Upper lobe of left lung (tissue), 6 donors: ENCODE measurements around the gene XRN2. TPM values are rescaled to one million over a fixed set of nuclear protein-coding genes. Genes with fewer than 3 reads are reported as not detected.

Experiments used
- ATAC-seq, 2 donors: fragments of 200-7000 bp; cut with Tn5 transposase; one replicate each; pipeline ENCODE4 v1.9.1; 2022; ENCODE audit warnings: mild to moderate bottlenecking in 2 of 2, moderate library complexity in 2 of 2; ENCODE audit not compliant: low FRiP score in 2 of 2
- DNase-seq, 2 donors: peaks; one replicate each; pipeline ENCODE4 v3.0.0-alpha.2; 2019 to 2020
- H3K27ac ChIP-seq, 4 donors: fragments of 200-600 bp; sonication (generic); one replicate each; pipeline ENCODE4 v1.5.1; 2016 to 2019
- H3K27me3 ChIP-seq, 4 donors: fragments of 200-600 bp; sonication (generic); one replicate each; pipeline ENCODE4 v1.5.1; 2017 to 2019
- H3K36me3 ChIP-seq, 4 donors: fragments of 200-600 bp; sonication (generic); one replicate each; pipeline ENCODE4 v1.5.1; 2016 to 2019
- H3K4me1 ChIP-seq, 4 donors: fragments of 200-600 bp; sonication (generic); one replicate each; pipeline ENCODE4 v1.5.1; 2018 to 2019
- H3K4me3 ChIP-seq, 4 donors: fragments of 200-600 bp; sonication (generic); one replicate each; pipeline ENCODE4 v1.5.1; 2017 to 2019; ENCODE audit warnings: mild to moderate bottlenecking in 2 of 4, moderate library complexity in 1 of 4
- H3K9me3 ChIP-seq, 4 donors: fragments of 200-600 bp; sonication (generic); one replicate each; pipeline ENCODE4 v1.5.1; 2018 to 2019
- CTCF ChIP-seq, 6 experiments: fragments of 450-650 bp in 4 of 6; fragments of 200-600 bp in 2 of 6; sonication (generic) in 2 of 6; IDR thresholded peaks; one replicate each; pipeline ENCODE4 v1.5.1; 2016 to 2019; ENCODE audit warnings: antibody characterized with exemption in 6 of 6
- EP300 ChIP-seq, 4 donors: sonication (generic); formaldehyde crosslinking; IDR thresholded peaks; one replicate each; pipeline ENCODE4 v1.5.1; 2017; ENCODE audit warnings: antibody characterized with exemption in 4 of 4, control low read depth in 2 of 4
- POLR2A ChIP-seq, 4 donors: fragments of 450-650 bp; IDR thresholded peaks; one replicate each; pipeline ENCODE4 v1.5.1; 2016 to 2017; ENCODE audit warnings: antibody characterized with exemption in 4 of 4, mild to moderate bottlenecking in 2 of 4
- POLR2AphosphoS5 ChIP-seq, 2 donors: sonication (generic); formaldehyde crosslinking; IDR thresholded peaks; one replicate each; pipeline ENCODE4 v1.5.1; 2017; ENCODE audit warnings: antibody characterized with exemption in 2 of 2
- WGBS, 2 donors: methylation state at CpG; one replicate each; pipeline ENCODE4 v1.1.5; 2017 to 2018; 5-methylcytosine and 5-hydroxymethylcytosine counted together
- total RNA-seq, 6 donors: library from RNA; depleted of rRNA in 4 of 6; stranded (reverse); fragments of >200 nt in 4 of 6; gene quantifications; one replicate each; pipeline versions ENCODE4 v1.1.0 to v1.2.1, GENCODE V29; 2016 to 2021
- donor health status: DM: no; HTN: no; CAD: no; lungs with moderate emphysema.
- donor health status: DM: no; HTN: yes; CAD: no; lungs with severe emphysema.

The XRN2 gene, protein sequence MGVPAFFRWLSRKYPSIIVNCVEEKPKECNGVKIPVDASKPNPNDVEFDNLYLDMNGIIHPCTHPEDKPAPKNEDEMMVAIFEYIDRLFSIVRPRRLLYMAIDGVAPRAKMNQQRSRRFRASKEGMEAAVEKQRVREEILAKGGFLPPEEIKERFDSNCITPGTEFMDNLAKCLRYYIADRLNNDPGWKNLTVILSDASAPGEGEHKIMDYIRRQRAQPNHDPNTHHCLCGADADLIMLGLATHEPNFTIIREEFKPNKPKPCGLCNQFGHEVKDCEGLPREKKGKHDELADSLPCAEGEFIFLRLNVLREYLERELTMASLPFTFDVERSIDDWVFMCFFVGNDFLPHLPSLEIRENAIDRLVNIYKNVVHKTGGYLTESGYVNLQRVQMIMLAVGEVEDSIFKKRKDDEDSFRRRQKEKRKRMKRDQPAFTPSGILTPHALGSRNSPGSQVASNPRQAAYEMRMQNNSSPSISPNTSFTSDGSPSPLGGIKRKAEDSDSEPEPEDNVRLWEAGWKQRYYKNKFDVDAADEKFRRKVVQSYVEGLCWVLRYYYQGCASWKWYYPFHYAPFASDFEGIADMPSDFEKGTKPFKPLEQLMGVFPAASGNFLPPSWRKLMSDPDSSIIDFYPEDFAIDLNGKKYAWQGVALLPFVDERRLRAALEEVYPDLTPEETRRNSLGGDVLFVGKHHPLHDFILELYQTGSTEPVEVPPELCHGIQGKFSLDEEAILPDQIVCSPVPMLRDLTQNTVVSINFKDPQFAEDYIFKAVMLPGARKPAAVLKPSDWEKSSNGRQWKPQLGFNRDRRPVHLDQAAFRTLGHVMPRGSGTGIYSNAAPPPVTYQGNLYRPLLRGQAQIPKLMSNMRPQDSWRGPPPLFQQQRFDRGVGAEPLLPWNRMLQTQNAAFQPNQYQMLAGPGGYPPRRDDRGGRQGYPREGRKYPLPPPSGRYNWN
- total RNA-seq, result 10 to 100 TPM; 38.3 to 70.5 (median 55.0) TPM

DNA sequence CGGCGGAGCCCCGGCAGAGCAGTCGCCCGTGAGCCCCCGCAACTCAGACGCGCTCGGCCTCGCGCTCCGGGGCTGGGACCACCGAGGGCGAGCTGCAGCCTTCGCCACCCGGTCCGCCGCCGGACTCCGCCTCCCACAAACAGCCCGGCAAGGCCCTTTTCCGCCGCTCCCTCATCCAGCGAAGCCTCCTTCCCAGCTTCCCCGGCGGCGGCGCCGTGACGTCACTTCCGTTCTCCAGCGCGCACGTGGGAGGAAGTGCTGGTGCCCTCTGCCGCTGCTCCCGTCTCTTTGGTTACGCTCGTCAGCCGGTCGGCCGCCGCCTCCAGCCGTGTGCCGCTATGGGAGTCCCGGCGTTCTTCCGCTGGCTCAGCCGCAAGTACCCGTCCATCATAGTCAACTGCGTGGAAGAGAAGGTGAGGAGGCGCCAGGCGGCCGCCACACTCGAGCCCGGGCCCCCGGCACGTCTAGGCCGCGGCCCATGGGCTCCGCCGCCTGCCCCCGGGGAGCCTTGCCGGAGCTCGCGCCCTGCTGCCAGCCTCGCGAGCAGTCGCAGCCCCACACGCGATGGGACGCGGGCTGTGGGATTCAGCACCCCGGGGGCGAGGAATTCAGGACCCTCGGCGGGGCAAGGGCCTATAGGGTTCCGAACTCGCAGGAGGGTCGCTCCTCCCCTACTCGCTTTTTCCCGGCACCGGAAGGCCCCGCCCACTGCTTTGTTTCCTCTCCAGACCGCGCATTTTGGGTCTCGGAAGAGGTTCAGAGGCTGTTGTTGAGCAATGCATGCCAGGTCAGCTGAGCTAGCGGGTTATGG lies at the start of gene XRN2:
Gene XRN2 (plus strand): TSS at position 271 of the 811 bp plus-strand sequence. CDS start 68 bp downstream, at position 339.
- Histone ChIP-seq H3K27me3 (no peaks in the 10 kb centered on the region), H3K36me3 (peaks cover 0 to 2% (median 0%) of the 10 kb centered on the region in 4 donors), H3K4me3 (peak within 1 kb of the TSS; percentile 60 to 99 (median 96)), H3K9me3 (no peaks in the 10 kb centered on the region), H3K4me1 (peaks cover 10 to 21% (median 14%) of the 10 kb centered on the region in 4 donors), H3K27ac (peak within 1 kb of the TSS; percentile 93 to 100 (median 98))
- 0 to 1% methylated on average over 19 to 49 of the region's 87 CpGs for WGBS, 2 donors
- TF ChIP-seq POLR2AphosphoS5 (IDR thresholded peaks at IDR 0.05), result peak; percentile 96
- peak in 2 of 4 donors; percentile 57 to 71 for TF ChIP-seq EP300 (IDR thresholded peaks at IDR 0.05)
- TF ChIP-seq CTCF (IDR thresholded peaks at IDR 0.05), result peak in 3 of 6 experiments; percentile 17 to 28 (median 20)
- peak in 3 of 4 donors; percentile 74 to 92 (median 81) for TF ChIP-seq POLR2A (IDR thresholded peaks at IDR 0.05)
- DNase-seq (peak; percentile 93 to 100), ATAC-seq (peak; percentile 97 to 99)

DNA sequence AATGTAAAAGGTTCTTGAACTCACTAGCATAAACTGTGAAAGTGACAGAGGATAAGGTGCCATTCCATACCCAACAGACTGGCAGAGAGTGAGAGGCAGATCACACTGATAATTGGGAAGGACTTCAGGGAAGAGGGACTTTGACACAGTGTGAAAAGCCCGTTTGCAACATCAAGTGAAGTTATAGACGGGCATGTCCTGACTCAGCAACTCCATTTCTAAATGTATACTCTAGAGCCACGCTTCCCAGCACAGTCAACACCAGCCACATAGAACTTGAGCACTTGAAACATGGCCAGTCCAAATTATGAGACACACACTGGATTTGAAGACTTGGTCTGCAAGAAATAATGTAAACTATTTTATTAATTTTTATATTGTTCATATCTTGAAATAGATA lies 45.9 kb upstream of the XRN2 start:
- TF ChIP-seq POLR2AphosphoS5 (IDR thresholded peaks at IDR 0.05) (no peak), EP300 (IDR thresholded peaks at IDR 0.05) (no peak), POLR2A (IDR thresholded peaks at IDR 0.05) (no peak), CTCF (IDR thresholded peaks at IDR 0.05) (no peak)
- H3K27ac ChIP-seq, result no peak overlapping the region
- no peaks in the 10 kb centered on the region for H3K36me3 ChIP-seq
- DNase-seq, result no peak
- H3K27me3 ChIP-seq, result no peaks in the 10 kb centered on the region
- no peaks in the 10 kb centered on the region for H3K9me3 ChIP-seq
- no peak for ATAC-seq
- H3K4me3 ChIP-seq, result no peak overlapping the region
- no peaks in the 10 kb centered on the region for H3K4me1 ChIP-seq
- WGBS, 2 donors, result 63 to 74% methylated on average over 3 of the region's 3 CpGs

GRCh38 chr20:21258411-21258810 lies 44.7 kb upstream of the XRN2 start:
- no peaks in the 10 kb centered on the region for H3K9me3 ChIP-seq
- H3K27ac ChIP-seq, result no peak overlapping the region
- H3K4me3 ChIP-seq, result no peak overlapping the region
- H3K4me1 ChIP-seq, result no peaks in the 10 kb centered on the region
- H3K36me3 ChIP-seq, result no peaks in the 10 kb centered on the region
- TF ChIP-seq POLR2AphosphoS5 (IDR thresholded peaks at IDR 0.05), result no peak
- no peak for TF ChIP-seq EP300 (IDR thresholded peaks at IDR 0.05)
- no peak for TF ChIP-seq CTCF (IDR thresholded peaks at IDR 0.05)
- TF ChIP-seq POLR2A (IDR thresholded peaks at IDR 0.05), result no peak
- H3K27me3 ChIP-seq, result no peaks in the 10 kb centered on the region
- WGBS, 2 donors, result 87% methylated on average over 6 of the region's 6 CpGs
- DNase-seq, result no peak
- ATAC-seq, result no peak

DNA sequence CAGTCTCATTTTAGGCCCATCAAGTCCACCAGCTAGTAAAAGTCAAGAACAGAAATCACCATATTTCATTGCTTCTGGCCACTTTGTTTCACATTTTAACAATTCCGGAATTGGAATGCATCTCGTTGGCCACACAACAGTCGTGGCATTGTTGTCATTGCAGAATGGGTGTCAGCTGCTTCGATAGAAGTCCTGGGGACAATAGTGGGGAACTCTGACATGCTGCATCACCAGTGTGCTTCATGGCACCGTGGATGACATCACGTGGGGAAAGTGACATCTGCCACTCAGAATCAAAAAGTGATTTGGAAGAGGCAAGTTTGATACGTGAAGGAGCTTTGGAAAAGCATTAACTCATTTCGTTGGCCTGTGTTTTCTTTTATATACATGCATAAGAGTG lies 43.8 kb upstream of the XRN2 start:
- H3K27ac ChIP-seq, result no peak overlapping the region
- no peaks in the 10 kb centered on the region for H3K27me3 ChIP-seq
- WGBS, 2 donors, result 87 to 89% methylated on average over 8 of the region's 8 CpGs
- no peaks in the 10 kb centered on the region for H3K9me3 ChIP-seq
- DNase-seq, result no peak
- ATAC-seq, result no peak
- no peak for TF ChIP-seq POLR2A (IDR thresholded peaks at IDR 0.05)
- no peak for TF ChIP-seq EP300 (IDR thresholded peaks at IDR 0.05)
- no peak for TF ChIP-seq POLR2AphosphoS5 (IDR thresholded peaks at IDR 0.05)
- no peak for TF ChIP-seq CTCF (IDR thresholded peaks at IDR 0.05)
- H3K4me1 ChIP-seq, result no peaks in the 10 kb centered on the region
- H3K4me3 ChIP-seq, result no peak overlapping the region
- no peaks in the 10 kb centered on the region for H3K36me3 ChIP-seq
